SK-N-SH (cell line): ENCODE data around the gene GRM5. TPM values are rescaled to one million over a fixed set of nuclear protein-coding genes. Genes with fewer than 3 reads are reported as not detected.

Source experiments
- CTCF ChIA-PET: fragments of 300-600, 350-600 bp; formaldehyde crosslinking; extraction: SDS; loops from one replicate; lab custom pipeline; 2021; lab: Yijun Ruan, JAX
- POLR2A ChIA-PET: fragments of 350-600 bp; sonication (Branson Sonifier 250); formaldehyde crosslinking; extraction: SDS; loops from one replicate; lab custom pipeline; 2020; ENCODE audit warnings: antibody characterized with exemption, inconsistent platforms; lab: Yijun Ruan, JAX
- DNase-seq: peaks from one replicate; pipeline ENCODE4 v3.0.0; 2012
- H2AFZ ChIP-seq: fragments of 200-600 bp; sonication (generic); 2 replicates; pipeline ENCODE4 v1.8.1; 2016; ENCODE audit warnings: antibody characterized with exemption, mild to moderate bottlenecking, low read depth
- H3F3A ChIP-seq: fragments of 200-600 bp; sonication (generic); replicated peaks from 2 replicates; pipeline ENCODE3; 2016; ENCODE audit warnings: antibody characterized with exemption, mild to moderate bottlenecking; ENCODE audit not compliant: insufficient read depth
- H3K27ac ChIP-seq, 2 experiments: fragments of 200-500 bp in 1 of 2; fragments of 200-600 bp in 1 of 2; sonication (Bioruptor generic) in 1 of 2; sonication (generic), shearing (Covaris generic) in 1 of 2; 2 replicates each; pipeline versions ENCODE4 v1.5.1 to v1.6.1; 2014 to 2016; ENCODE audit warnings: low read depth in 2 of 2, inconsistent platforms in 1 of 2, low read length in 1 of 2, mild to moderate bottlenecking in 1 of 2, mixed read lengths in 1 of 2
- H3K27me3 ChIP-seq: fragments of 200-600 bp; sonication (generic), shearing (Covaris generic); 2 replicates; pipeline ENCODE4 v1.6.1; 2016; ENCODE audit warnings: mixed run types; ENCODE audit not compliant: insufficient read depth
- H3K36me3 ChIP-seq, 2 experiments: fragments of 200-500 bp in 1 of 2; fragments of 200-600 bp in 1 of 2; sonication (Bioruptor generic) in 1 of 2; sonication (generic) in 1 of 2; replicated peaks in 1 of 2; 2 replicates each; pipeline versions ENCODE3 to v1.5.1; 2014 to 2016; ENCODE audit warnings: low read length in 1 of 2, mild to moderate bottlenecking in 1 of 2; ENCODE audit not compliant: insufficient read depth in 2 of 2, control insufficient read depth in 1 of 2
- H3K4me1 ChIP-seq, 2 experiments: fragments of 200-500 bp in 1 of 2; fragments of 200-600 bp in 1 of 2; sonication (Bioruptor generic) in 1 of 2; sonication (generic), shearing (Covaris generic) in 1 of 2; 2 replicates each; pipeline versions ENCODE4 v1.5.1 to v1.6.1; 2014 to 2016; ENCODE audit warnings: low read depth in 1 of 2, low read length in 1 of 2, mixed run types in 1 of 2; ENCODE audit not compliant: insufficient read depth in 2 of 2, control insufficient read depth in 1 of 2
- H3K4me2 ChIP-seq: fragments of 200-600 bp; sonication (generic), shearing (Covaris generic); 2 replicates; pipeline ENCODE4 v1.6.1; 2017; ENCODE audit warnings: mixed run types
- H3K4me3 ChIP-seq, 2 experiments: fragments of 200-500 bp in 1 of 2; fragments of 200-600 bp in 1 of 2; sonication (Bioruptor generic) in 1 of 2; sonication (generic), shearing (Covaris generic) in 1 of 2; 2 replicates each; pipeline versions ENCODE4 v1.5.1 to v1.8.1; 2014 to 2016; ENCODE audit warnings: low read depth in 2 of 2, inconsistent platforms in 1 of 2, low read length in 1 of 2, mild to moderate bottlenecking in 1 of 2, mixed read lengths in 1 of 2, moderate library complexity in 1 of 2
- H3K79me2 ChIP-seq: fragments of 200-600 bp; sonication (generic); 2 replicates; pipeline ENCODE4 v1.8.1; 2017; ENCODE audit warnings: mild to moderate bottlenecking; ENCODE audit not compliant: insufficient read depth
- H3K9ac ChIP-seq: fragments of 200-600 bp; sonication (generic); 2 replicates; pipeline ENCODE4 v1.6.1; 2017; ENCODE audit warnings: mixed run types
- H3K9me2 ChIP-seq: fragments of 200-600 bp; sonication (generic); 2 replicates; pipeline ENCODE4 v1.6.1; 2017; ENCODE audit warnings: mixed run types
- H3K9me3 ChIP-seq: fragments of 200-600 bp; sonication (generic); 2 replicates; pipeline ENCODE4 v1.6.1; 2017; ENCODE audit warnings: mixed run types, mild to moderate bottlenecking, moderate library complexity
- H4K20me1 ChIP-seq: fragments of 200-600 bp; sonication (generic); 2 replicates; pipeline ENCODE4 v1.6.1; 2017; ENCODE audit warnings: mild to moderate bottlenecking, mixed run types; ENCODE audit not compliant: insufficient read depth
- EP300 ChIP-seq, 2 experiments: IDR thresholded peaks; 2 replicates each; pipeline versions ENCODE4 v1.4.0 to v1.6.1; 2012; ENCODE audit warnings: borderline replicate concordance in 1 of 2, low read depth in 1 of 2, low read length in 1 of 2
- FOSL2 ChIP-seq: IDR thresholded peaks from 2 replicates; pipeline ENCODE4 v1.4.0; 2012; ENCODE audit warnings: low read depth, mild to moderate bottlenecking, moderate library complexity, borderline replicate concordance
- MAX ChIP-seq: IDR thresholded peaks from 2 replicates; pipeline ENCODE4 v1.4.0; 2012; ENCODE audit warnings: low read depth
- MXI1 ChIP-seq: IDR thresholded peaks from 2 replicates; pipeline ENCODE4 v1.6.1; 2012; ENCODE audit warnings: mild to moderate bottlenecking, low read depth, low read length, improper control_type of control experiment
- NFIC ChIP-seq: IDR thresholded peaks from 2 replicates; pipeline ENCODE4 v1.4.0; 2012; ENCODE audit warnings: borderline replicate concordance
- PBX3 ChIP-seq: IDR thresholded peaks from 2 replicates; pipeline ENCODE4; 2012
- RCOR1 ChIP-seq: fragments of 150-350 bp; IDR thresholded peaks from 2 replicates; pipeline ENCODE4 v1.6.1; 2017; ENCODE audit warnings: antibody characterized with exemption, low read length
- RFX5 ChIP-seq: IDR thresholded peaks from 2 replicates; pipeline ENCODE4 v1.6.1; 2012; ENCODE audit warnings: mild to moderate bottlenecking, improper control_type of control experiment, low read length
- SIN3A ChIP-seq: IDR thresholded peaks from 2 replicates; pipeline ENCODE4 v1.6.1; 2012; ENCODE audit warnings: low read depth, mild to moderate bottlenecking, low read length, moderate library complexity, borderline replicate concordance
- SMC3 ChIP-seq: IDR thresholded peaks from 2 replicates; pipeline ENCODE4 v1.6.1; 2012; ENCODE audit warnings: low read depth, low read length, improper control_type of control experiment
- TAF1 ChIP-seq: IDR thresholded peaks from 2 replicates; pipeline ENCODE4 v1.6.1; 2012; ENCODE audit warnings: low read depth, mild to moderate bottlenecking, low read length, moderate library complexity, borderline replicate concordance
- polyA plus RNA-seq, 3 experiments: library from polyadenylated mRNA; depleted of rRNA; stranded (reverse); fragments of >200 nt; gene quantifications; 2 replicates each; pipeline ENCODE4 v1.2.3, GENCODE V29; 2012
- TF ChIP-seq, protein P1 (sequence below): IDR thresholded peaks from 2 replicates; pipeline ENCODE4 v1.6.1; 2012; ENCODE audit warnings: mild to moderate bottlenecking, low read depth, low read length, moderate library complexity
- TF ChIP-seq, protein P2 (sequence below): fragments of 150-350 bp; IDR thresholded peaks from 2 replicates; pipeline ENCODE4 v1.6.1; 2016; ENCODE audit warnings: mild to moderate bottlenecking, low read depth, low read length

The GRM5 gene
- polyA plus RNA-seq, 1 of the 3 experiments (the other 2 are of a cell fraction): not detected

DNA sequence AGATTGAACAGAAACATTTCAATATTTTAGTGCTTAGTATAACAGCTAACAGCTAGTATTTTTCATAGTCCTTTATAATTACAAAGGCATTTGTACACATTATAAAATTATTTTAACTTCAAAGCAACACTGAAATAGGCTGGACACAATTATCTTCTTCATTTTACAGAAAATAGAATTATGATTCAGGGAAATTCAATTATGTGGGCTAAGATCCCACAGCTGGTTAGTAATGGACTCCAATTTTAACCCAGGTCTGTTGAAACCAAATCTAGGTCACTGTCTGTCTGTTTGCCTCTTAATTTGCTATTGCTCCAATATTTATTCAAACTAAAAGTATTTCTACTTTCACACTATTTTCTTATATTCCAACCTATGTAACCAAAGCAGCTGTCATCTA, 574.1 kb downstream of the GRM5 start:
- TF ChIP-seq SMC3: no peak
- TF ChIP-seq FOSL2: no peak
- TF ChIP-seq, protein P1, sequence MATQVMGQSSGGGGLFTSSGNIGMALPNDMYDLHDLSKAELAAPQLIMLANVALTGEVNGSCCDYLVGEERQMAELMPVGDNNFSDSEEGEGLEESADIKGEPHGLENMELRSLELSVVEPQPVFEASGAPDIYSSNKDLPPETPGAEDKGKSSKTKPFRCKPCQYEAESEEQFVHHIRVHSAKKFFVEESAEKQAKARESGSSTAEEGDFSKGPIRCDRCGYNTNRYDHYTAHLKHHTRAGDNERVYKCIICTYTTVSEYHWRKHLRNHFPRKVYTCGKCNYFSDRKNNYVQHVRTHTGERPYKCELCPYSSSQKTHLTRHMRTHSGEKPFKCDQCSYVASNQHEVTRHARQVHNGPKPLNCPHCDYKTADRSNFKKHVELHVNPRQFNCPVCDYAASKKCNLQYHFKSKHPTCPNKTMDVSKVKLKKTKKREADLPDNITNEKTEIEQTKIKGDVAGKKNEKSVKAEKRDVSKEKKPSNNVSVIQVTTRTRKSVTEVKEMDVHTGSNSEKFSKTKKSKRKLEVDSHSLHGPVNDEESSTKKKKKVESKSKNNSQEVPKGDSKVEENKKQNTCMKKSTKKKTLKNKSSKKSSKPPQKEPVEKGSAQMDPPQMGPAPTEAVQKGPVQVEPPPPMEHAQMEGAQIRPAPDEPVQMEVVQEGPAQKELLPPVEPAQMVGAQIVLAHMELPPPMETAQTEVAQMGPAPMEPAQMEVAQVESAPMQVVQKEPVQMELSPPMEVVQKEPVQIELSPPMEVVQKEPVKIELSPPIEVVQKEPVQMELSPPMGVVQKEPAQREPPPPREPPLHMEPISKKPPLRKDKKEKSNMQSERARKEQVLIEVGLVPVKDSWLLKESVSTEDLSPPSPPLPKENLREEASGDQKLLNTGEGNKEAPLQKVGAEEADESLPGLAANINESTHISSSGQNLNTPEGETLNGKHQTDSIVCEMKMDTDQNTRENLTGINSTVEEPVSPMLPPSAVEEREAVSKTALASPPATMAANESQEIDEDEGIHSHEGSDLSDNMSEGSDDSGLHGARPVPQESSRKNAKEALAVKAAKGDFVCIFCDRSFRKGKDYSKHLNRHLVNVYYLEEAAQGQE: no peak
- no peak for TF ChIP-seq SIN3A
- no peak for TF ChIP-seq PBX3
- TF ChIP-seq MAX: no peak
- TF ChIP-seq, protein P2, sequence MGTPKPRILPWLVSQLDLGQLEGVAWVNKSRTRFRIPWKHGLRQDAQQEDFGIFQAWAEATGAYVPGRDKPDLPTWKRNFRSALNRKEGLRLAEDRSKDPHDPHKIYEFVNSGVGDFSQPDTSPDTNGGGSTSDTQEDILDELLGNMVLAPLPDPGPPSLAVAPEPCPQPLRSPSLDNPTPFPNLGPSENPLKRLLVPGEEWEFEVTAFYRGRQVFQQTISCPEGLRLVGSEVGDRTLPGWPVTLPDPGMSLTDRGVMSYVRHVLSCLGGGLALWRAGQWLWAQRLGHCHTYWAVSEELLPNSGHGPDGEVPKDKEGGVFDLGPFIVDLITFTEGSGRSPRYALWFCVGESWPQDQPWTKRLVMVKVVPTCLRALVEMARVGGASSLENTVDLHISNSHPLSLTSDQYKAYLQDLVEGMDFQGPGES: no peak
- TF ChIP-seq MXI1: no peak
- TF ChIP-seq TAF1: no peak
- peak; percentile 36; the same call in 1 of the 2 replicates for TF ChIP-seq RCOR1
- no peak for TF ChIP-seq NFIC
- TF ChIP-seq EP300 (IDR thresholded peaks at IDR 0.05; ENCODE audit: borderline replicate concordance in 1 of 2, low read depth in 1 of 2, low read length in 1 of 2): peak in 1 of 2 experiments; percentile 49; a peak in 1 of 4 replicates
- TF ChIP-seq RFX5: no peak
- Histone ChIP-seq H3K9me3 (no peaks in the 10 kb centered on the region), H3K4me1 (no peaks in the 10 kb centered on the region; a peak in 1 of 4 replicates), H3K79me2 (no peaks in the 10 kb centered on the region), H3K27me3 (no peaks in the 10 kb centered on the region), H3K4me3 (no peak overlapping the region), H2AFZ (no peak overlapping the region), H3K9me2 (no peaks in the 10 kb centered on the region), H4K20me1 (no peaks in the 10 kb centered on the region), H3F3A (no peaks in the 10 kb centered on the region), H3K27ac (no peak overlapping the region), H3K9ac (no peak overlapping the region), H3K4me2 (no peak overlapping the region), H3K36me3 (no peaks in the 10 kb centered on the region)
- CTCF ChIA-PET: interaction anchor here (1.1 kb wide), 1 partner anchor 12 kb away, joined by 3 read pairs; no protein-coding TSS in a partner anchor
- POLR2A ChIA-PET: no interaction called here
- no peak for DNase-seq
